GM19455 (cell line): ENCODE data around the gene TMEM44.
A peak's percentile ranks its signal among the peaks of the same experiment; 100 is the strongest.

Experiments
- ATAC-seq: cut with Tn5 transposase; IDR thresholded peaks from one replicate; pipeline ENCODE4 v1.9.1; 2021; ENCODE audit not compliant: unreplicated experiment

The TMEM44 gene

GRCh38 chr3:194582196-194582905 lies 50.9 kb downstream of the TMEM44 start:
- no peak for ATAC-seq

GRCh38 chr3:194579091-194579606 lies 54.1 kb downstream of the TMEM44 start:
- no peak for ATAC-seq

- ATAC-seq, result no peak
These were observed 55.0 kb downstream of the TMEM44 start for GRCh38 chr3:194577986-194578905.

GRCh38 chr3:194575484-194576210 lies 57.6 kb downstream of the TMEM44 start:
- ATAC-seq, result no peak

- no peak for ATAC-seq
These were observed 58.4 kb downstream of the TMEM44 start for GRCh38 chr3:194574639-194575483.

- ATAC-seq, result peak; percentile 81
These were observed 59.4 kb downstream of the TMEM44 start for GRCh38 chr3:194573680-194574437.

GRCh38 chr3:194572944-194573491 lies 60.2 kb downstream of the TMEM44 start:
- no peak for ATAC-seq

- no peak for ATAC-seq
These were observed 61.0 kb downstream of the TMEM44 start for GRCh38 chr3:194572143-194572789.

GRCh38 chr3:194571491-194572142 lies 61.6 kb downstream of the TMEM44 start:
- no peak for ATAC-seq

- ATAC-seq, result no peak
These were observed 62.3 kb downstream of the TMEM44 start for GRCh38 chr3:194570898-194571297.

- no peak for ATAC-seq
These were observed 63.0 kb downstream of the TMEM44 start for GRCh38 chr3:194570235-194570634.

GRCh38 chr3:194569252-194569651 lies 64.0 kb downstream of the TMEM44 start:
- no peak for ATAC-seq

GRCh38 chr3:194565597-194566190 lies 67.5 kb downstream of the TMEM44 start:
- no peak for ATAC-seq

- no peak for ATAC-seq
These were observed 70.2 kb downstream of the TMEM44 start for GRCh38 chr3:194562986-194563385.

- ATAC-seq, result no peak
These were observed 71.8 kb downstream of the TMEM44 start for GRCh38 chr3:194561306-194561974.

- no peak for ATAC-seq
These were observed 73.2 kb downstream of the TMEM44 start for GRCh38 chr3:194560047-194560446.

GRCh38 chr3:194559530-194559929 lies 73.7 kb downstream of the TMEM44 start:
- no peak for ATAC-seq
